H9 (cell line): ENCODE results near the gene BAIAP2. TPM values are rescaled to one million over a fixed set of nuclear protein-coding genes. Genes with fewer than 3 reads are reported as not detected.

Source experiments
- DNase-seq: peaks from one replicate; pipeline ENCODE4 v3.0.0-alpha.2; 2017
- H2AFZ ChIP-seq: one replicate; pipeline ENCODE4 v1.6.1; 2013; ENCODE audit warnings: mild to moderate bottlenecking, low read length, control low read depth, moderate library complexity
- H2AK5ac ChIP-seq: 2 replicates; pipeline ENCODE4 v1.6.1; 2013; ENCODE audit warnings: low read length, control low read depth, mixed read lengths; ENCODE audit not compliant: insufficient read length
- H2BK120ac ChIP-seq: one replicate; pipeline ENCODE4 v1.6.1; 2013; ENCODE audit warnings: low read depth, mild to moderate bottlenecking, low read length, control low read depth, inconsistent platforms; ENCODE audit not compliant: poor library complexity, severe bottlenecking
- H2BK12ac ChIP-seq: 2 replicates; pipeline ENCODE4 v1.6.1; 2013; ENCODE audit warnings: low read length, control low read depth, mixed read lengths, low read depth; ENCODE audit not compliant: insufficient read length
- H2BK15ac ChIP-seq: 2 replicates; pipeline ENCODE4 v1.6.1; 2013; ENCODE audit warnings: low read depth, low read length, control low read depth
- H2BK20ac ChIP-seq: one replicate; pipeline ENCODE4 v1.6.1; 2013; ENCODE audit warnings: low read depth, mild to moderate bottlenecking, low read length, control low read depth, inconsistent platforms; ENCODE audit not compliant: poor library complexity, severe bottlenecking
- H2BK5ac ChIP-seq: 2 replicates; pipeline ENCODE4 v1.6.1; 2013; ENCODE audit warnings: low read length, control low read depth, mixed read lengths; ENCODE audit not compliant: insufficient read length
- H3K14ac ChIP-seq: 2 replicates; pipeline ENCODE4 v1.6.1; 2013; ENCODE audit warnings: low read length, control low read depth; ENCODE audit not compliant: insufficient read depth
- H3K18ac ChIP-seq: 2 replicates; pipeline ENCODE4 v1.6.1; 2013; ENCODE audit warnings: low read depth, mild to moderate bottlenecking, mixed read lengths, low read length, control low read depth; ENCODE audit not compliant: insufficient read length
- H3K23ac ChIP-seq: 2 replicates; pipeline ENCODE4 v1.6.1; 2013; ENCODE audit warnings: low read length, control low read depth, mixed read lengths, low read depth; ENCODE audit not compliant: insufficient read length
- H3K23me2 ChIP-seq: 2 replicates; pipeline ENCODE4 v1.6.1; 2013; ENCODE audit warnings: low read depth, mild to moderate bottlenecking, mixed read lengths, low read length, control low read depth; ENCODE audit not compliant: insufficient read length, poor library complexity, severe bottlenecking
- H3K27ac ChIP-seq: 2 replicates; pipeline ENCODE4 v1.5.1; 2013; ENCODE audit warnings: low read length, control low read depth, mixed read lengths, low read depth; ENCODE audit not compliant: insufficient read length
- H3K27me3 ChIP-seq: 2 replicates; pipeline ENCODE4 v1.6.1; 2013; ENCODE audit warnings: low read length, control low read depth, inconsistent platforms; ENCODE audit not compliant: insufficient read depth
- H3K4ac ChIP-seq: 2 replicates; pipeline ENCODE4 v1.6.1; 2013; ENCODE audit warnings: low read depth, mild to moderate bottlenecking, control low read depth, inconsistent platforms, low read length, moderate library complexity
- H3K4me1 ChIP-seq: 2 replicates; pipeline ENCODE4 v1.6.1; 2013; ENCODE audit warnings: low read length, control low read depth, inconsistent platforms; ENCODE audit not compliant: insufficient read depth
- H3K4me2 ChIP-seq: 2 replicates; pipeline ENCODE4 v1.6.1; 2013; ENCODE audit warnings: low read length, control low read depth, mixed read lengths; ENCODE audit not compliant: insufficient read length, insufficient read depth
- H3K56ac ChIP-seq: 2 replicates; pipeline ENCODE4 v1.6.1; 2013; ENCODE audit warnings: low read depth, mild to moderate bottlenecking, mixed read lengths, low read length, control low read depth; ENCODE audit not compliant: insufficient read length
- H3K79me1 ChIP-seq: 2 replicates; pipeline ENCODE4 v1.6.1; 2013; ENCODE audit warnings: low read depth, mild to moderate bottlenecking, moderate library complexity, low read length, control low read depth, inconsistent platforms; ENCODE audit not compliant: insufficient read depth, poor library complexity, severe bottlenecking
- H3K79me2 ChIP-seq: 2 replicates; pipeline ENCODE4 v1.6.1; 2013; ENCODE audit warnings: low read length, control low read depth, inconsistent platforms; ENCODE audit not compliant: insufficient read depth
- H3K9ac ChIP-seq: 2 replicates; pipeline ENCODE4 v1.6.1; 2013; ENCODE audit warnings: low read length, control low read depth, mixed read lengths; ENCODE audit not compliant: insufficient read length; ENCODE audit errors: extremely low read depth
- H3K9me3 ChIP-seq: one replicate; pipeline ENCODE4 v1.6.1; 2013; ENCODE audit warnings: low read depth, low read length, inconsistent platforms; ENCODE audit not compliant: control insufficient read depth
- H3T11ph ChIP-seq: one replicate; pipeline ENCODE4 v1.6.1; 2013; ENCODE audit warnings: mild to moderate bottlenecking, low read length, control low read depth, inconsistent platforms
- H4K20me1 ChIP-seq: one replicate; pipeline ENCODE4 v1.6.1; 2013; ENCODE audit not compliant: control insufficient read depth, insufficient read length, insufficient read depth
- H4K5ac ChIP-seq: 2 replicates; pipeline ENCODE4 v1.6.1; 2013; ENCODE audit warnings: low read depth, mild to moderate bottlenecking, mixed read lengths, low read length, control low read depth; ENCODE audit not compliant: insufficient read length
- H4K8ac ChIP-seq: replicated peaks from 2 replicates; pipeline ENCODE4 v1.6.1; 2013; ENCODE audit warnings: low read length, control low read depth, mixed read lengths, low read depth; ENCODE audit not compliant: insufficient read length
- H4K91ac ChIP-seq: 2 replicates; pipeline ENCODE4 v1.6.1; 2013; ENCODE audit warnings: low read depth, mild to moderate bottlenecking, moderate library complexity, mixed read lengths, low read length, control low read depth; ENCODE audit not compliant: insufficient read length
- H3K27ac Mint-ChIP-seq, 3 experiments: 2 replicates in 2 of 3; 3 replicates in 1 of 3; pipeline ENCODE4 v1.8.0; 2020 to 2021; ENCODE audit warnings: mixed read lengths in 3 of 3, mild to moderate bottlenecking in 1 of 3, moderate library complexity in 1 of 3
- H3K27me3 Mint-ChIP-seq: 2 replicates; pipeline ENCODE4 v1.8.0; 2021; ENCODE audit warnings: low read depth, mild to moderate bottlenecking, moderate library complexity, mixed read lengths
- H3K36me3 Mint-ChIP-seq, 3 experiments: 2 replicates in 2 of 3; 3 replicates in 1 of 3; pipeline ENCODE4 v1.8.0; 2020 to 2021; ENCODE audit warnings: low read depth in 3 of 3, mixed read lengths in 3 of 3; ENCODE audit not compliant: insufficient read depth in 1 of 3
- H3K4me1 Mint-ChIP-seq, 2 experiments: 2 replicates each; pipeline ENCODE4 v1.8.0; 2020; ENCODE audit warnings: mixed read lengths in 2 of 2
- H3K4me3 Mint-ChIP-seq, 2 experiments: 2 replicates in 1 of 2; 3 replicates in 1 of 2; pipeline ENCODE4 v1.8.0; 2020 to 2021; ENCODE audit warnings: mild to moderate bottlenecking in 2 of 2, mixed read lengths in 2 of 2, moderate library complexity in 1 of 2
- H3K9me3 Mint-ChIP-seq, 2 experiments: 2 replicates in 1 of 2; 3 replicates in 1 of 2; pipeline ENCODE4 v1.8.0; 2020; ENCODE audit warnings: mild to moderate bottlenecking in 2 of 2, mixed read lengths in 2 of 2, moderate library complexity in 1 of 2
- CTCF ChIP-seq: fragments of 200-600 bp; sonication (generic); conservative IDR thresholded peaks from 3 replicates; pipeline ENCODE4 v1.8.0; 2021; ENCODE audit warnings: antibody characterized with exemption, mild to moderate bottlenecking
- WGBS: extraction: QIAGEN DNeasy Blood & Tissue Kit; methylation state at CpG from one replicate; pipeline ENCODE4 v1.1.7; 2013; ENCODE audit warnings: missing lambda C conversion rate, low lambda C conversion rate, mixed read lengths; ENCODE audit not compliant: insufficient read length; ENCODE audit errors: extremely low coverage; 5-methylcytosine and 5-hydroxymethylcytosine counted together
- total RNA-seq: library from RNA; stranded (reverse); gene quantifications from 2 replicates; pipeline ENCODE4 v1.2.1, GENCODE V29; 2021

BAIAP2 gene
- total RNA-seq, 1 experiment from 2014 or later: 27.8 TPM

DNA sequence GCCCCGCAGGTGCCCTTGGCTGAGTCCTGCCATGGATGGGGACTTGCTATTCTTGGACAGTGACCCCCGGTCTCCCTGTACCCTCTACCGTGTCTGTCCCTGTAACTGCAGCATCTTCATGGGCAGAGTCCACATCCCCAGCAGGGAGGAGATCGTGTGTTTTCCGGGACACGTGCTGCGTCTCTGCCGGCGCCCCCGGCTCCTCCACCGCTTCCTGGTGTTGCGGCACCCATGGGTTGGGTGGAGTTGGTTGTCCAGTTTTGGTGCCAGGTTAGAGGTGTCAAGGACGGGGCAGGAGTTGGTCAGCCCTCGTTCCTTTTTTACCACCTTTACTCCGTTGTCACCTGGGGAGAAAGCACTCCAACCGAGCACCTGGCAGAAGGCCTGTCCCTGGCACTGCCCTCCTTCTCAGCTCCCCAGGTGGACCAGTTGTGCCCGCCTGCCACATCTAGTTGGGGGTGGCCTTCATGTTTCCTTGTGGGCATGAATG is 20.0 kb downstream of the BAIAP2 start:
- H3K27me3 ChIP-seq: no peaks in the 10 kb centered on the region
- H3K79me2 ChIP-seq: no peaks in the 10 kb centered on the region
- H3K9me3 ChIP-seq: no peaks in the 10 kb centered on the region
- H3K4ac ChIP-seq: no peak overlapping the region
- Mint-ChIP-seq H3K9me3 (no peaks in the 10 kb centered on the region), H3K36me3 (peaks cover 0 to 4% (median 0%) of the 10 kb centered on the region in 3 experiments; a peak in 2 of 7 replicates), H3K4me3 (no peak overlapping the region), H3K27ac (peak overlapping the region in 1 of 3 experiments; percentile 77; a peak in 2 of 7 replicates), H3K4me1 (peaks cover 15 to 26% of the 10 kb centered on the region in 2 experiments), H3K27me3 (no peaks in the 10 kb centered on the region)
- H2BK12ac ChIP-seq: no peak overlapping the region
- no peak overlapping the region for H2BK20ac ChIP-seq
- no peak overlapping the region for H2BK15ac ChIP-seq
- no peak overlapping the region for H4K8ac ChIP-seq
- H3K9ac ChIP-seq: no peak overlapping the region
- peaks cover 2% of the 10 kb centered on the region for H4K20me1 ChIP-seq
- no peak overlapping the region for H3K27ac ChIP-seq
- no peak overlapping the region for H3K56ac ChIP-seq
- H3K79me1 ChIP-seq: no peaks in the 10 kb centered on the region
- no peaks in the 10 kb centered on the region for H3K23me2 ChIP-seq
- no peak overlapping the region; the same call in 1 of the 2 replicates for H3K14ac ChIP-seq
- DNase-seq: no peak
- H3K4me2 ChIP-seq: no peak overlapping the region
- H4K91ac ChIP-seq: no peak overlapping the region
- no peak for TF ChIP-seq CTCF
- WGBS: no CpG with 5 or more reads among the region's 17 CpGs
- H2AFZ ChIP-seq: no peak overlapping the region
- no peak overlapping the region for H2AK5ac ChIP-seq
- H3K18ac ChIP-seq: no peak overlapping the region
- H4K5ac ChIP-seq: no peak overlapping the region
- no peaks in the 10 kb centered on the region for H3K4me1 ChIP-seq
- no peak overlapping the region for H2BK5ac ChIP-seq
- no peak overlapping the region for H2BK120ac ChIP-seq
- no peak overlapping the region for H3T11ph ChIP-seq
- no peak overlapping the region for H3K23ac ChIP-seq
